Loucy (cell line): ENCODE measurements around the gene RUNDC3A.

Source experiments
- EZH2phosphoT487 ChIP-seq: fragments of 200-600 bp; IDR thresholded peaks from 2 replicates; pipeline ENCODE4 v1.6.1; 2018; ENCODE audit warnings: antibody characterized with exemption, mild to moderate bottlenecking, moderate library complexity, borderline replicate concordance
- TF ChIP-seq, protein P1 (sequence below): fragments of 200-600 bp; sonication (generic); conservative IDR thresholded peaks from 2 replicates; pipeline ENCODE4 v1.5.1; 2014; ENCODE audit warnings: mild to moderate bottlenecking, antibody characterized with exemption, low read length

- TF ChIP-seq, protein P1, sequence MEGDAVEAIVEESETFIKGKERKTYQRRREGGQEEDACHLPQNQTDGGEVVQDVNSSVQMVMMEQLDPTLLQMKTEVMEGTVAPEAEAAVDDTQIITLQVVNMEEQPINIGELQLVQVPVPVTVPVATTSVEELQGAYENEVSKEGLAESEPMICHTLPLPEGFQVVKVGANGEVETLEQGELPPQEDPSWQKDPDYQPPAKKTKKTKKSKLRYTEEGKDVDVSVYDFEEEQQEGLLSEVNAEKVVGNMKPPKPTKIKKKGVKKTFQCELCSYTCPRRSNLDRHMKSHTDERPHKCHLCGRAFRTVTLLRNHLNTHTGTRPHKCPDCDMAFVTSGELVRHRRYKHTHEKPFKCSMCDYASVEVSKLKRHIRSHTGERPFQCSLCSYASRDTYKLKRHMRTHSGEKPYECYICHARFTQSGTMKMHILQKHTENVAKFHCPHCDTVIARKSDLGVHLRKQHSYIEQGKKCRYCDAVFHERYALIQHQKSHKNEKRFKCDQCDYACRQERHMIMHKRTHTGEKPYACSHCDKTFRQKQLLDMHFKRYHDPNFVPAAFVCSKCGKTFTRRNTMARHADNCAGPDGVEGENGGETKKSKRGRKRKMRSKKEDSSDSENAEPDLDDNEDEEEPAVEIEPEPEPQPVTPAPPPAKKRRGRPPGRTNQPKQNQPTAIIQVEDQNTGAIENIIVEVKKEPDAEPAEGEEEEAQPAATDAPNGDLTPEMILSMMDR, result no peak
- TF ChIP-seq EZH2phosphoT487, result no peak
These were observed 13.1 kb downstream of the RUNDC3A start for GRCh38 chr17:44321246-44322120.
